Measurements from ENCODE around the gene CDK14.

DNA sequence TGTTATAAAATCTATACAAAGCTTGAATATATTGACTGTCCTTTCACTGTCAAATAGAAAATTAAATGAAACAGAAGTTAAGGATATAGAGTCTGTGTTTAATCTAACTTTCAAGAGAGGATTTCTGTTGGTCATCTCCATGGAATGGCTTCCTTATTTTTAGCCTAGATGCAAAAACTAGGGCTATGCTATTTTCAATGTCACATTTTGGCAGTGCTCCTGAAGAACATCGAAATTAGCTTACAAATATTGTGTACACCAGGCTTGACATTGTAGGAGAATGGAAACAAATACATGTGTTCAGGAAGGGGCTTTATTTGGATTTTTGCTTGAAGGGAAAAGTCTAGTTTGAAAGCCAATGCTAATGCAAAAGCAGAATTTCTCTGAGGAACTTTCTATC, 295.4 kb downstream of the CDK14 start:
- TF ChIP-seq CTCF (IDR thresholded peaks at IDR 0.05) (no peak), POLR2AphosphoS5 (IDR thresholded peaks at IDR 0.05) (no peak), POLR2A (IDR thresholded peaks at IDR 0.05) (no peak), EP300 (IDR thresholded peaks at IDR 0.05) (no peak)

Measured in stomach (tissue), 4 donors.